A549 (cell line): ENCODE results near the gene UMODL1. TPM values are rescaled to one million over a fixed set of nuclear protein-coding genes. Genes with fewer than 3 reads are reported as not detected.

Experiments used
- ATAC-seq, 2 experiments: fragments of 200-7000 bp in 1 of 2; fragments of >200 bp in 1 of 2; cut with Nextera tagmentation in 1 of 2; cut with Tn5 transposase in 1 of 2; 3 replicates each; pipeline versions ENCODE4 v1.8.0 to v1.9.1; 2018 to 2020; ENCODE audit warnings: mild to moderate bottlenecking in 1 of 2, moderate library complexity in 1 of 2
- CTCF ChIA-PET: fragments of 300-600 bp; sonication (Branson Sonifier 250); formaldehyde crosslinking; extraction: SDS; loops from one replicate; lab custom pipeline; 2021; ENCODE audit warnings: antibody characterized with exemption, inconsistent platforms; lab: Yijun Ruan, JAX
- POLR2A ChIA-PET: fragments of 350-600 bp; formaldehyde crosslinking; extraction: SDS; loops from one replicate; lab custom pipeline; 2021; ENCODE audit warnings: antibody characterized with exemption, inconsistent platforms; lab: Yijun Ruan, JAX
- DNase-seq, 2 experiments: peaks; one replicate each; pipeline versions ENCODE4 v3.0.0 to v3.0.0-alpha.2; 2011 to 2016; ENCODE audit warnings: low read depth in 1 of 2, low spot score in 1 of 2
- FAIRE-seq: peaks from 2 replicates; lab custom pipeline; 2011; peaks lifted over from hg19 to GRCh38; lab: Jason Lieb, UNC
- H3K27ac ChIP-seq, 2 experiments: fragments of >200 bp; sonication (Bioruptor Twin); formaldehyde crosslinking; 3 replicates each; pipeline ENCODE4 v1.5.1; 2016 to 2017
- H3K4me1 ChIP-seq: fragments of >200 bp; sonication (Bioruptor Twin); formaldehyde crosslinking; 3 replicates; pipeline ENCODE4 v1.6.1; 2016
- H3K4me2 ChIP-seq: fragments of >200 bp; sonication (Bioruptor Twin); formaldehyde crosslinking; 3 replicates; pipeline ENCODE4 v1.6.1; 2016
- H3K4me3 ChIP-seq: fragments of >200 bp; sonication (Bioruptor Twin); formaldehyde crosslinking; 3 replicates; pipeline ENCODE4 v1.5.1; 2016
- H3K9me3 ChIP-seq: fragments of >200 bp; sonication (Bioruptor Twin); formaldehyde crosslinking; 3 replicates; pipeline ENCODE4 v1.6.1; 2016
- CBX2 ChIP-seq: fragments of 200-600 bp; sonication (generic); IDR thresholded peaks from 2 replicates; pipeline ENCODE4 v1.6.1; 2016; ENCODE audit warnings: low read depth, mild to moderate bottlenecking, borderline replicate concordance
- CHD2 ChIP-seq: fragments of 150-350 bp; IDR thresholded peaks from 2 replicates; pipeline ENCODE4 v1.6.1; 2014; ENCODE audit warnings: low read length; ENCODE audit not compliant: partially characterized antibody
- CHD4 ChIP-seq: fragments of 200-600 bp; sonication (generic); IDR thresholded peaks from 2 replicates; pipeline ENCODE4 v1.6.1; 2016; ENCODE audit warnings: antibody characterized with exemption, mild to moderate bottlenecking, borderline replicate concordance
- EHMT2 ChIP-seq: fragments of 200-600 bp; sonication (generic); IDR thresholded peaks from 2 replicates; pipeline ENCODE4 v1.6.1; 2016; ENCODE audit warnings: antibody characterized with exemption, low read depth, mild to moderate bottlenecking, moderate library complexity
- EP300 ChIP-seq, 2 experiments: fragments of >200 bp; sonication (Bioruptor Twin); formaldehyde crosslinking; IDR thresholded peaks; 2 replicates in 1 of 2; 3 replicates in 1 of 2; pipeline ENCODE4 v1.6.1; 2016 to 2017
- FOSB ChIP-seq: fragments of 250-450 bp; sonication (Bioruptor Pico); IDR thresholded peaks from 2 replicates; pipeline ENCODE4 v1.5.0; 2020; ENCODE audit warnings: mild to moderate bottlenecking, moderate library complexity
- FOXS1 ChIP-seq: fragments of 250-450 bp; sonication (Bioruptor Pico); IDR thresholded peaks from 2 replicates; pipeline ENCODE4 v1.5.0; 2020; ENCODE audit warnings: mild to moderate bottlenecking, moderate library complexity
- HDAC2 ChIP-seq: fragments of 200-600 bp; sonication (generic); IDR thresholded peaks from 2 replicates; pipeline ENCODE4 v1.6.1; 2016
- HEYL ChIP-seq: fragments of 250-450 bp; sonication (Bioruptor Pico); IDR thresholded peaks from 2 replicates; pipeline ENCODE4 v1.8.0; 2021; ENCODE audit warnings: mild to moderate bottlenecking, moderate library complexity
- JUN ChIP-seq, 2 experiments: fragments of >200 bp; sonication (Bioruptor Twin); formaldehyde crosslinking; IDR thresholded peaks; 2 replicates in 1 of 2; 3 replicates in 1 of 2; pipeline ENCODE4 v1.6.1; 2016 to 2017
- JUNB ChIP-seq: fragments of >200 bp; sonication (Bioruptor Twin); formaldehyde crosslinking; IDR thresholded peaks from 2 replicates; pipeline ENCODE4 v1.6.1; 2016
- MAFK ChIP-seq: fragments of 450-650 bp; IDR thresholded peaks from 2 replicates; pipeline ENCODE4 v1.6.1; 2014; ENCODE audit not compliant: partially characterized antibody
- MYC ChIP-seq: IDR thresholded peaks from 2 replicates; pipeline ENCODE4 v1.6.1; 2012; ENCODE audit warnings: mild to moderate bottlenecking, inconsistent platforms, low read length, improper control_type of control experiment, borderline replicate concordance
- NFE2L2 ChIP-seq: fragments of 150-350 bp; conservative IDR thresholded peaks from 2 replicates; pipeline ENCODE4 v1.6.1; 2014; ENCODE audit warnings: low read length
- PBX3 ChIP-seq: IDR thresholded peaks from 2 replicates; pipeline ENCODE4 v1.6.1; 2012
- PHF8 ChIP-seq: fragments of 200-600 bp; sonication (generic); IDR thresholded peaks from 2 replicates; pipeline ENCODE4 v1.6.1; 2016; ENCODE audit warnings: low read depth, mild to moderate bottlenecking, antibody characterized with exemption, moderate library complexity, borderline replicate concordance
- RAD21 ChIP-seq, 2 experiments: fragments of >200 bp in 1 of 2; sonication (Bioruptor Twin) in 1 of 2; formaldehyde crosslinking in 1 of 2; IDR thresholded peaks in 1 of 2; conservative IDR thresholded peaks in 1 of 2; 2 replicates in 1 of 2; 3 replicates in 1 of 2; pipeline ENCODE4 v1.6.1; 2012 to 2018; ENCODE audit warnings: inconsistent platforms in 1 of 2
- RCOR1 ChIP-seq: fragments of 150-350 bp; IDR thresholded peaks from 2 replicates; pipeline ENCODE4 v1.6.1; 2014; ENCODE audit warnings: antibody characterized with exemption, low read length, low read depth
- ZC3H11A ChIP-seq: fragments of 450-650 bp; IDR thresholded peaks from 2 replicates; pipeline ENCODE4 v1.6.1; 2014; ENCODE audit warnings: antibody characterized with exemption, mild to moderate bottlenecking
- ZFP36 ChIP-seq: fragments of 450-650 bp; IDR thresholded peaks from 2 replicates; pipeline ENCODE4 v1.6.1; 2014; ENCODE audit warnings: borderline replicate concordance; ENCODE audit not compliant: partially characterized antibody
- ZNF302 ChIP-seq: fragments of 250-450 bp; sonication (Bioruptor Pico); IDR thresholded peaks from 2 replicates; pipeline ENCODE4 v1.9.0; 2021; ENCODE audit warnings: inconsistent platforms, mild to moderate bottlenecking, moderate library complexity
- whole genome bisulfite sequencing: methylation state at CpG from one replicate; pipeline ENCODE4 v1.1.6; 2017; ENCODE audit errors: missing lambda C conversion rate; 5-methylcytosine and 5-hydroxymethylcytosine counted together
- polyA plus RNA-seq, 4 experiments: library from polyadenylated mRNA; depleted of rRNA in 3 of 4; stranded (reverse); fragments of >200 nt; fragmentation: RNase III in 1 of 4; extraction: RNeasy Plus Mini Kit Qiagen cat#74134 plus additional on column Dnase treatment in 1 of 4; gene quantifications; 2 replicates in 3 of 4; 3 replicates in 1 of 4; pipeline ENCODE4 v1.2.3, GENCODE V29; 2011 to 2017
- TF ChIP-seq, protein P1 (sequence below): IDR thresholded peaks from 2 replicates; pipeline ENCODE4 v1.6.1; 2012; ENCODE audit warnings: low read depth, borderline replicate concordance
- TF ChIP-seq, protein P2 (sequence below): fragments of 250-450 bp; sonication (Bioruptor Pico); IDR thresholded peaks from 2 replicates; pipeline ENCODE4 v1.5.0; 2020; ENCODE audit warnings: low read depth, mild to moderate bottlenecking, moderate library complexity

Gene UMODL1
- polyA plus RNA-seq, 2 of the 4 experiments (the other 2 are of a cell fraction), result not detected

DNA sequence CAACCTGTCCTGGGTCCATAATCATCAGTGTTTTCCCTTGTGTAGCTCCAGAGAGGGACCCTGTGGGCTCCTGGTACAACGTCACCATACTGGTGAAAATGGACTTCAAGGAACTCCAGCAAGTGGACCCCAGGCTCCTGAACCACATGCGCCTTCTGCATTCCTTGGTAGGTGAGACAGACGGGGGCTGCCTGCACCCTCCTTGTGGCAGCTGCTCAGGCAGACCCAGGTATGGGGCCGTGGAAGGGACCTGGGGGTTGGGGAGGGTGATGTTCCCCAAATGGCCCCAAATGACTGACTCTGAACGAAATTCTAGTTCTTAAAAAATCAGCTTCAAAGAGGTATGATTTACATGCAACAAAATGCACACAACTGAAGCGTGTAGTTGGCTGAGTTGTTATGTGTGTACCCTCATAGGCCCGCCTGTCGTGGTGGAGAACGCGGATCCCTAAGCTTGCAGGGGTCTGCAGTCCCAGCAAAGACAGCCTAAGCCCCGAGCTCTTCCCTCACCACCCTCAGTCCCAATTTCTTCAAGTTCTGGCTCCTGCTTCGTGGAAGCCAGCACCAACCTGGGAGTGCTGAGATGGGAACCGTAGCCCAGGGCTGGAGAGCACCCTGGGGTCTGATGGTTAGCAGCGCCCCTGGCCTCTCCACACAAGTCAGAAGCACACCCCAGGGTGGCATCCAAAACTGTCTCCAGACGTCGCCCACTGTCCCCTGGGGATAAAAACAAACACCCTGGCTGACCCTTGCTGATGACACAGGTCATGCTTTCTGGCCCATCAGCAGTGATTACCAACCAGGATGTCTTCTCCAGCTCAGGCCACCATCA lies 14.3 kb downstream of the UMODL1 start:
- Histone ChIP-seq H3K4me2 (no peak overlapping the region), H3K9me3 (no peaks in the 10 kb centered on the region), H3K27ac (no peak overlapping the region), H3K4me3 (no peak overlapping the region), H3K4me1 (no peaks in the 10 kb centered on the region)
- POLR2A ChIA-PET, result interaction anchor here (1.6 kb wide), 1 partner anchor 12 kb away, joined by 3 read pairs; no protein-coding TSS in a partner anchor
- WGBS, result 70% methylated on average over 13 of the region's 16 CpGs
- FAIRE-seq (no peak), DNase-seq (no peak), ATAC-seq (no peak)
- TF ChIP-seq JUN (IDR thresholded peaks at IDR 0.05) (no peak), HDAC2 (no peak)
- TF ChIP-seq, protein P1, sequence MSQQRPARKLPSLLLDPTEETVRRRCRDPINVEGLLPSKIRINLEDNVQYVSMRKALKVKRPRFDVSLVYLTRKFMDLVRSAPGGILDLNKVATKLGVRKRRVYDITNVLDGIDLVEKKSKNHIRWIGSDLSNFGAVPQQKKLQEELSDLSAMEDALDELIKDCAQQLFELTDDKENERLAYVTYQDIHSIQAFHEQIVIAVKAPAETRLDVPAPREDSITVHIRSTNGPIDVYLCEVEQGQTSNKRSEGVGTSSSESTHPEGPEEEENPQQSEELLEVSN, result no peak
- CTCF ChIA-PET, result interaction anchor here (2.0 kb wide), 1 partner anchor 21 kb away, joined by 5 read pairs; no protein-coding TSS in a partner anchor

GRCh38 chr21:42086969-42087368 lies 15.9 kb downstream of the UMODL1 start:
- Histone ChIP-seq H3K9me3 (no peaks in the 10 kb centered on the region), H3K27ac (no peak overlapping the region), H3K4me3 (no peak overlapping the region), H3K4me2 (no peak overlapping the region), H3K4me1 (no peaks in the 10 kb centered on the region)
- TF ChIP-seq, protein P1, result no peak
- TF ChIP-seq RCOR1 (no peak), CHD4 (no peak), CBX2 (no peak), JUNB (no peak)
- ChIA-PET CTCF (interaction anchor here (1.0 to 2.0 kb wide), 2 partner anchors 20 to 41 kb away, joined by 3 to 5 read pairs; no protein-coding TSS in a partner anchor), POLR2A (interaction anchor here (1.6 kb wide), 1 partner anchor 11 kb away, joined by 3 read pairs; no protein-coding TSS in a partner anchor)
- 83% methylated on average over 6 of the region's 7 CpGs for WGBS
- ATAC-seq, result no peak
- FAIRE-seq, result no peak
- no peak for DNase-seq

GRCh38 chr21:42088148-42088547 lies 17.0 kb downstream of the UMODL1 start:
- CTCF ChIA-PET, result no interaction called here

DNA sequence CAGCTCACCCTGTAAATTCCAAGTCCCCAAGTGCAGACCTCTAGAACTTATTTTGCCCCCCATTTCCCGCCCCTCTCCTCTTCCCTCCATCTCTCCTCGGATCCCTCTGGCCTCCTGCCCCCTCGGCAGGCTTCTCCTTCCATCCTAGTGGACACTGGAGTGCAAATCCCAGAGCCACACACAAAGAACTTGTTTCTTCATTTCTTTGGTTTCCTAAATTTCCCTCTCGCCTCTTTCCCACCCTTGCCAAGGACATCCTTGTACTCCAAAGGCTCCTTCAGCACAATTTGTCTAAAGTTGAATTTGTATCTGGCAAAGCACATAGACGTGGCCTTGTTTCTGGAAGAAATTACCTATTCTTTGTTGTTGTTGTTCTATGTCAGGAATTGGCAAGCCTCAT lies 17.5 kb downstream of the UMODL1 start:
- no peak overlapping the region for H3K4me3 ChIP-seq
- ATAC-seq (no peak), DNase-seq (no peak), FAIRE-seq (no peak)
- ChIA-PET CTCF (no interaction called here), POLR2A (no interaction called here)
- WGBS, result 65% methylated on average over 5 of the region's 5 CpGs
- H3K4me2 ChIP-seq, result no peak overlapping the region
- H3K4me1 ChIP-seq, result no peaks in the 10 kb centered on the region
- TF ChIP-seq PBX3 (no peak), PHF8 (no peak), HEYL (CRISPR knock-in tag) (no peak), CHD2 (no peak), MAFK (no peak), EP300 (IDR thresholded peaks at IDR 0.05) (no peak), ZC3H11A (no peak), ZFP36 (no peak), RAD21 (conservative IDR thresholded peaks at IDR 0.05 in 1 of 2, IDR thresholded peaks at IDR 0.05 in 1 of 2) (no peak), FOSB (CRISPR knock-in tag) (no peak), ZNF302 (CRISPR knock-in tag) (no peak), NFE2L2 (no peak), CHD4 (no peak), HDAC2 (no peak), EHMT2 (no peak), FOXS1 (CRISPR knock-in tag) (no peak)
- TF ChIP-seq, protein P2, sequence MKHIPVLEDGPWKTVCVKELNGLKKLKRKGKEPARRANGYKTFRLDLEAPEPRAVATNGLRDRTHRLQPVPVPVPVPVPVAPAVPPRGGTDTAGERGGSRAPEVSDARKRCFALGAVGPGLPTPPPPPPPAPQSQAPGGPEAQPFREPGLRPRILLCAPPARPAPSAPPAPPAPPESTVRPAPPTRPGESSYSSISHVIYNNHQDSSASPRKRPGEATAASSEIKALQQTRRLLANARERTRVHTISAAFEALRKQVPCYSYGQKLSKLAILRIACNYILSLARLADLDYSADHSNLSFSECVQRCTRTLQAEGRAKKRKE (CRISPR knock-in tag), result no peak
- H3K27ac ChIP-seq, result no peak overlapping the region
- no peaks in the 10 kb centered on the region for H3K9me3 ChIP-seq

More at GRCh38 chr21:42088148-42088547, 17.0 kb downstream of the UMODL1 start:
- Histone ChIP-seq H3K27ac (no peak overlapping the region), H3K4me3 (no peak overlapping the region), H3K4me2 (no peak overlapping the region), H3K4me1 (no peaks in the 10 kb centered on the region)
- DNase-seq (no peak), FAIRE-seq (no peak)
- POLR2A ChIA-PET, result no interaction called here
- WGBS, result 82% methylated on average over 12 of the region's 14 CpGs
- TF ChIP-seq MAFK, result no peak
- no peak for TF ChIP-seq ZFP36
- no peak for TF ChIP-seq MYC
- TF ChIP-seq EP300 (IDR thresholded peaks at IDR 0.05), result no peak
- TF ChIP-seq, all 56 proteins: peak for 0
- H3K9me3 ChIP-seq, result no peaks in the 10 kb centered on the region
- no peak for ATAC-seq
